ENCODE data around the gene AUTS2. TPM values are rescaled to one million over a fixed set of nuclear protein-coding genes. Genes with fewer than 3 reads are reported as not detected.

The AUTS2 gene
- total and polyA plus RNA-seq, 2 experiments from 2014 or later: 32.0 to 91.0 TPM

GRCh38 chr7:70743531-70744325, 1145.5 kb downstream of the AUTS2 start:
- H3K79me2 ChIP-seq (replicated peaks; ENCODE audit: insufficient read depth): peaks cover 100% of the 10 kb centered on the region
- H3K27ac Mint-ChIP-seq: no peak overlapping the region
- H3K4me3 ChIP-seq: no peak overlapping the region
- no peaks in the 10 kb centered on the region for H3F3A ChIP-seq (replicated peaks; ENCODE audit: low read depth)
- H3K4me1 Mint-ChIP-seq: peaks cover 62% of the 10 kb centered on the region
- H3K4me2 ChIP-seq: no peak overlapping the region
- no peak overlapping the region for H3K27ac ChIP-seq (ENCODE audit: low read depth)
- no peak for ATAC-seq
- peaks cover 8% of the 10 kb centered on the region for H3K27me3 Mint-ChIP-seq (ENCODE audit: insufficient read depth, low read depth, poor library complexity)
- H3K4me3 Mint-ChIP-seq: no peak overlapping the region
- H3K9me2 ChIP-seq (ENCODE audit: insufficient read depth): no peaks in the 10 kb centered on the region
- H2AFZ ChIP-seq: no peak overlapping the region
- H3K9me3 Mint-ChIP-seq: no peaks in the 10 kb centered on the region
- peaks cover 72% of the 10 kb centered on the region for H3K4me1 ChIP-seq (ENCODE audit: insufficient read depth)
- peaks cover 41% of the 10 kb centered on the region for H4K20me1 ChIP-seq (replicated peaks; ENCODE audit: insufficient read depth)
- peaks cover 15% of the 10 kb centered on the region; the same call in 2 of the 3 replicates for H3K36me3 Mint-ChIP-seq (ENCODE audit: low read depth)
- no peak for TF ChIP-seq REST (IDR thresholded peaks at IDR 0.05; ENCODE audit: unreplicated experiment)
- TF ChIP-seq ZNF114 (CRISPR knock-in tag; IDR thresholded peaks at IDR 0.05): no peak
- TF ChIP-seq ETS1 (IDR thresholded peaks at IDR 0.05): no peak
- no peak for TF ChIP-seq NANOG (IDR thresholded peaks at IDR 0.05; ENCODE audit: borderline replicate concordance)
- TF ChIP-seq JUNB (IDR thresholded peaks at IDR 0.05; ENCODE audit: unreplicated experiment): no peak
- no peak for TF ChIP-seq EZH2 (IDR thresholded peaks at IDR 0.05; ENCODE audit: low read depth, unreplicated experiment)
- TF ChIP-seq ZNF331 (CRISPR knock-in tag; IDR thresholded peaks at IDR 0.05; ENCODE audit: low read depth): no peak
- TF ChIP-seq POLR2AphosphoS5 (IDR thresholded peaks at IDR 0.05; ENCODE audit: low read depth): no peak
- no peak for TF ChIP-seq CREB1 (CRISPR knock-in tag; IDR thresholded peaks at IDR 0.05; ENCODE audit: low read depth)
- no peak for TF ChIP-seq STAT1 (IDR thresholded peaks at IDR 0.05; ENCODE audit: unreplicated experiment)
- no peak for TF ChIP-seq ZNF462 (CRISPR knock-in tag; IDR thresholded peaks at IDR 0.05)
- no peak for TF ChIP-seq CTCF (conservative IDR thresholded peaks at IDR 0.05; ENCODE audit: low read depth in 2 of 2)
- H3K27me3 ChIP-seq (ENCODE audit: insufficient read depth): no peaks in the 10 kb centered on the region
- no peak for DNase-seq (ENCODE audit: low spot score)
- H3K36me3 ChIP-seq (ENCODE audit: insufficient read depth): no peaks in the 10 kb centered on the region

All from GM23338 (cell line).